Ascending aorta (tissue), 2 donors: ENCODE data around the gene THRB. TPM values are rescaled to one million over a fixed set of nuclear protein-coding genes. Genes with fewer than 3 reads are reported as not detected.

Source experiments
- DNase-seq, 2 donors: peaks; one replicate each; pipeline ENCODE4 v3.0.0-alpha.2; 2019; ENCODE audit warnings: low spot score in 2 of 2
- H3K27ac ChIP-seq, 2 donors: fragments of 200-600 bp; sonication (generic); one replicate each; pipeline ENCODE4 v1.5.1; 2016 to 2017; ENCODE audit warnings: mild to moderate bottlenecking in 1 of 2
- H3K27me3 ChIP-seq: fragments of 200-600 bp; sonication (generic); one replicate; pipeline ENCODE4 v1.5.1; 2017
- H3K36me3 ChIP-seq, 2 donors: fragments of 200-600 bp; sonication (generic); one replicate each; pipeline ENCODE4 v1.5.1; 2016
- H3K4me1 ChIP-seq, 2 donors: fragments of 200-600 bp; sonication (generic); one replicate each; pipeline ENCODE4 v1.5.1; 2016 to 2017; ENCODE audit warnings: mild to moderate bottlenecking in 1 of 2
- H3K4me3 ChIP-seq, 2 donors: fragments of 200-600 bp; sonication (generic); one replicate each; pipeline ENCODE4 v1.5.1; 2016 to 2017; ENCODE audit warnings: mild to moderate bottlenecking in 1 of 2
- H3K9me3 ChIP-seq, 2 donors: fragments of 200-600 bp; sonication (generic); one replicate each; pipeline ENCODE4 v1.5.1; 2016
- CTCF ChIP-seq, 3 experiments: fragments of 200-600 bp in 2 of 3; fragments of 450-650 bp in 1 of 3; sonication (generic) in 2 of 3; IDR thresholded peaks; one replicate each; pipeline ENCODE4 v1.5.1; 2016 to 2019; ENCODE audit warnings: antibody characterized with exemption in 3 of 3, mild to moderate bottlenecking in 1 of 3, moderate library complexity in 1 of 3
- intact Hi-C: fragments of 100-400 bp; cut with DNase I; formaldehyde crosslinking; loops from one replicate; pipeline ENCODE4 v1.15.1; 2023
- total RNA-seq: library from RNA; depleted of rRNA; stranded (reverse); fragments of >200 nt; gene quantifications from one replicate; pipeline ENCODE4 v1.1.0, GENCODE V29; 2016

THRB gene
- total RNA-seq, 1 donor from 2014 or later, result 24.7 TPM

- H3K4me3 ChIP-seq, result no peak overlapping the region
- peak in 1 of 2 donors; percentile 88 for DNase-seq
- peaks cover 18 to 47% of the 10 kb centered on the region in 2 donors for H3K4me1 ChIP-seq
- no peaks in the 10 kb centered on the region for H3K36me3 ChIP-seq
- intact Hi-C loops, result no loop called here
- H3K9me3 ChIP-seq, result no peaks in the 10 kb centered on the region
- TF ChIP-seq CTCF (IDR thresholded peaks at IDR 0.05), result no peak
- peak overlapping the region; percentile 78 to 83 for H3K27ac ChIP-seq
- H3K27me3 ChIP-seq, result no peaks in the 10 kb centered on the region
Observed at GRCh38 chr3:24377218-24377993, 117.2 kb downstream of the THRB start.

GRCh38 chr3:24375947-24376384 is 118.7 kb downstream of the THRB start:
- no peak for TF ChIP-seq CTCF (IDR thresholded peaks at IDR 0.05)
- intact Hi-C loops, result no loop called here
- no peaks in the 10 kb centered on the region for H3K27me3 ChIP-seq
- H3K4me1 ChIP-seq, result peaks cover 18 to 41% of the 10 kb centered on the region in 2 donors
- no peaks in the 10 kb centered on the region for H3K36me3 ChIP-seq
- H3K4me3 ChIP-seq, result no peak overlapping the region
- H3K27ac ChIP-seq, result peak overlapping the region; percentile 78 to 83
- no peak for DNase-seq
- no peaks in the 10 kb centered on the region for H3K9me3 ChIP-seq

GRCh38 chr3:24374801-24375200 is 119.8 kb downstream of the THRB start:
- intact Hi-C loops, result no loop called here
- H3K27ac ChIP-seq, result peak overlapping the region; percentile 42 to 57
- DNase-seq, result no peak

GRCh38 chr3:24373198-24373959 is 121.3 kb downstream of the THRB start:
- Histone ChIP-seq H3K4me3 (no peak overlapping the region), H3K9me3 (no peaks in the 10 kb centered on the region), H3K27me3 (no peaks in the 10 kb centered on the region), H3K4me1 (peaks cover 18 to 48% of the 10 kb centered on the region in 2 donors), H3K36me3 (no peaks in the 10 kb centered on the region), H3K27ac (peak overlapping the region; percentile 59 to 60)
- no peak for DNase-seq
- intact Hi-C loops, result no loop called here
- no peak for TF ChIP-seq CTCF (IDR thresholded peaks at IDR 0.05)

More at GRCh38 chr3:24374801-24375200, 119.8 kb downstream of the THRB start:
- no peak overlapping the region for H3K4me3 ChIP-seq
- TF ChIP-seq CTCF (IDR thresholded peaks at IDR 0.05), result no peak
- H3K27me3 ChIP-seq, result no peaks in the 10 kb centered on the region
- no peaks in the 10 kb centered on the region for H3K9me3 ChIP-seq
- H3K4me1 ChIP-seq, result peaks cover 18 to 43% of the 10 kb centered on the region in 2 donors
- H3K36me3 ChIP-seq, result no peaks in the 10 kb centered on the region

- no peaks in the 10 kb centered on the region for H3K36me3 ChIP-seq
- TF ChIP-seq CTCF (IDR thresholded peaks at IDR 0.05), result no peak
- DNase-seq, result no peak
- intact Hi-C loops, result no loop called here
- no peaks in the 10 kb centered on the region for H3K9me3 ChIP-seq
- H3K4me1 ChIP-seq, result peaks cover 16 to 41% of the 10 kb centered on the region in 2 donors
- no peaks in the 10 kb centered on the region for H3K27me3 ChIP-seq
- no peak overlapping the region for H3K4me3 ChIP-seq
- peak overlapping the region; percentile 59 to 60 for H3K27ac ChIP-seq
Observed at GRCh38 chr3:24372559-24373197, 122.0 kb downstream of the THRB start.
